Endodermal cell (in vitro differentiated cells): Measurements from ENCODE around the gene MS4A15. TPM values are rescaled to one million over a fixed set of nuclear protein-coding genes. Genes with fewer than 3 reads are reported as not detected.

Experiments
- DNase-seq: peaks from one replicate; pipeline ENCODE4 v3.0.0-alpha.2; 2017
- H3K27ac ChIP-seq: 2 replicates; pipeline ENCODE4 v1.5.1; 2013; ENCODE audit warnings: mild to moderate bottlenecking, low read depth, low read length, moderate library complexity
- H3K27me3 ChIP-seq: 2 replicates; pipeline ENCODE4 v1.6.1; 2013; ENCODE audit warnings: mild to moderate bottlenecking, low read length, moderate library complexity; ENCODE audit not compliant: insufficient read depth, control insufficient read depth, poor library complexity, severe bottlenecking
- H3K36me3 ChIP-seq: 2 replicates; pipeline ENCODE4 v1.7.0; 2013; ENCODE audit warnings: mild to moderate bottlenecking, low read length, moderate library complexity; ENCODE audit not compliant: control insufficient read depth, insufficient read depth
- H3K4me1 ChIP-seq: one replicate; pipeline ENCODE4 v1.7.0; 2013; ENCODE audit warnings: low read length; ENCODE audit not compliant: control insufficient read depth, insufficient read depth
- H3K4me3 ChIP-seq: 2 replicates; pipeline ENCODE4 v1.5.1; 2013; ENCODE audit warnings: mild to moderate bottlenecking, low read length, moderate library complexity
- H3K9ac ChIP-seq: 2 replicates; pipeline ENCODE4 v1.6.1; 2013; ENCODE audit warnings: mild to moderate bottlenecking, low read length, moderate library complexity; ENCODE audit not compliant: poor library complexity, severe bottlenecking; ENCODE audit errors: extremely low read depth
- H3K9me3 ChIP-seq: 2 replicates; pipeline ENCODE4 v1.6.1; 2013; ENCODE audit warnings: mild to moderate bottlenecking, low read length, moderate library complexity; ENCODE audit not compliant: control insufficient read depth
- H3K27ac Mint-ChIP-seq: 2 replicates; pipeline ENCODE4 v1.8.0; 2020; ENCODE audit warnings: mixed read lengths
- H3K27me3 Mint-ChIP-seq: 2 replicates; pipeline ENCODE4 v1.8.0; 2021; ENCODE audit warnings: mild to moderate bottlenecking, mixed read lengths; ENCODE audit not compliant: insufficient read depth
- H3K36me3 Mint-ChIP-seq: 2 replicates; pipeline ENCODE4 v1.8.0; 2020; ENCODE audit warnings: low read depth, mixed read lengths
- H3K4me1 Mint-ChIP-seq: 2 replicates; pipeline ENCODE4 v1.8.0; 2020; ENCODE audit warnings: mixed read lengths
- H3K4me3 Mint-ChIP-seq: 2 replicates; pipeline ENCODE4 v1.8.0; 2020; ENCODE audit warnings: mild to moderate bottlenecking, moderate library complexity, mixed read lengths
- H3K9me3 Mint-ChIP-seq: 2 replicates; pipeline ENCODE4 v1.8.0; 2020; ENCODE audit warnings: mild to moderate bottlenecking, mixed read lengths
- CTCF ChIP-seq: fragments of 200-600 bp; sonication (generic); conservative IDR thresholded peaks from 2 replicates; pipeline ENCODE4 v1.5.0; 2021; ENCODE audit warnings: antibody characterized with exemption, mild to moderate bottlenecking
- WGBS, 2 experiments: methylation state at CpG; one replicate each; pipeline versions ENCODE4 v1.1.5 to v1.1.7; 2013; ENCODE audit warnings: missing lambda C conversion rate in 2 of 2, mixed read lengths in 1 of 2; ENCODE audit not compliant: insufficient coverage in 1 of 2, insufficient read length in 1 of 2; 5-methylcytosine and 5-hydroxymethylcytosine counted together
- total RNA-seq, 2 donors: library from RNA; stranded (reverse); fragmentation: NEBNext Ultra II Directional in 1 of 2; extraction: Animal tissue kit (Norgen Biotek cat#: 25700) in 1 of 2; gene quantifications; 2 replicates in 1 of 2; 3 replicates in 1 of 2; pipeline ENCODE4 v1.2.1, GENCODE V29; 2021

The MS4A15 gene
- total RNA-seq, 2 donors from 2014 or later: not detected

GRCh38 chr11:60718524-60719316 lies 37.9 kb upstream of the MS4A15 start:
- H3K4me1 Mint-ChIP-seq: no peaks in the 10 kb centered on the region
- no peaks in the 10 kb centered on the region for H3K27me3 ChIP-seq
- no peaks in the 10 kb centered on the region for H3K9me3 ChIP-seq
- DNase-seq: no peak
- H3K27me3 Mint-ChIP-seq: peaks cover 19% of the 10 kb centered on the region
- TF ChIP-seq CTCF: no peak
- H3K4me1 ChIP-seq: no peaks in the 10 kb centered on the region
- no peak overlapping the region for H3K4me3 Mint-ChIP-seq
- peaks cover 10% of the 10 kb centered on the region for H3K9me3 Mint-ChIP-seq
- no peak overlapping the region for H3K27ac Mint-ChIP-seq
- H3K27ac ChIP-seq: no peak overlapping the region
- H3K36me3 ChIP-seq: no peaks in the 10 kb centered on the region
- H3K9ac ChIP-seq: no peak overlapping the region
- no peaks in the 10 kb centered on the region for H3K36me3 Mint-ChIP-seq
- no peak overlapping the region for H3K4me3 ChIP-seq
- WGBS, 2 experiments: 88 to 95% methylated on average over 10 of the region's 10 CpGs

GRCh38 chr11:60719391-60719790 lies 37.3 kb upstream of the MS4A15 start:
- Histone ChIP-seq H3K9me3 (no peaks in the 10 kb centered on the region), H3K27ac (no peak overlapping the region), H3K4me1 (no peaks in the 10 kb centered on the region), H3K4me3 (no peak overlapping the region), H3K9ac (no peak overlapping the region), H3K27me3 (peaks cover under 1% of the 10 kb centered on the region), H3K36me3 (no peaks in the 10 kb centered on the region)
- TF ChIP-seq CTCF: no peak
- H3K4me1 Mint-ChIP-seq: no peaks in the 10 kb centered on the region
- no peaks in the 10 kb centered on the region for H3K36me3 Mint-ChIP-seq
- H3K4me3 Mint-ChIP-seq: no peak overlapping the region
- no peak overlapping the region for H3K27ac Mint-ChIP-seq
- H3K9me3 Mint-ChIP-seq: peaks cover 10% of the 10 kb centered on the region
- H3K27me3 Mint-ChIP-seq: peaks cover 20% of the 10 kb centered on the region
- DNase-seq: no peak
- WGBS, 2 experiments: 80 to 100% methylated on average over 1 to 4 of the region's 4 CpGs

- Mint-ChIP-seq H3K27me3 (peaks cover 19% of the 10 kb centered on the region), H3K36me3 (no peaks in the 10 kb centered on the region), H3K4me3 (no peak overlapping the region), H3K9me3 (peaks cover 10% of the 10 kb centered on the region), H3K4me1 (no peaks in the 10 kb centered on the region), H3K27ac (no peak overlapping the region)
- H3K9ac ChIP-seq: no peak overlapping the region
- peaks cover 5% of the 10 kb centered on the region for H3K27me3 ChIP-seq
- no peak for DNase-seq
- no peak overlapping the region for H3K27ac ChIP-seq
- no peak overlapping the region for H3K4me3 ChIP-seq
- no peaks in the 10 kb centered on the region for H3K36me3 ChIP-seq
- no peaks in the 10 kb centered on the region for H3K9me3 ChIP-seq
- TF ChIP-seq CTCF: no peak
- no peaks in the 10 kb centered on the region for H3K4me1 ChIP-seq
- 82 to 86% methylated on average over 4 to 6 of the region's 6 CpGs for WGBS, 2 experiments
These were observed 36.2 kb upstream of the MS4A15 start for GRCh38 chr11:60720460-60720859.
